Skin of body (tissue), 3 donors: ENCODE results near the gene TMEM14A. TPM values are rescaled to one million over a fixed set of nuclear protein-coding genes. Genes with fewer than 3 reads are reported as not detected.

Experiments used
- DNase-seq: peaks from one replicate; lab custom pipeline; 2025; lab: John Stamatoyannopoulos, UW
- small RNA-seq: library from RNA; depleted of rRNA; stranded (forward); fragments of <200 nt; gene quantifications from one replicate; pipeline ENCODE3, GENCODE V24; 2014; ENCODE audit warnings: low replicate concordance
- total RNA-seq: library from RNA; depleted of rRNA; stranded (reverse); fragments of >200 nt; gene quantifications from one replicate; pipeline ENCODE4 v1.2.3, GENCODE V29; 2014

Gene TMEM14A
- total RNA-seq, 1 donor from 2014 or later = 12.6 TPM

GRCh38 chr6:52733172-52733571, 62.3 kb downstream of the TMEM14A start:
- DNase-seq = no peak

GRCh38 chr6:52734072-52734471, 63.2 kb downstream of the TMEM14A start:
- DNase-seq = no peak

- no peak for DNase-seq
Measured at GRCh38 chr6:52735071-52735470, 64.2 kb downstream of the TMEM14A start.

- DNase-seq = no peak
Measured at GRCh38 chr6:52736145-52736544, 65.2 kb downstream of the TMEM14A start.

Small RNA genes lying within 50 kb of the gene (small RNA-seq; reads per million reads assigned to genes)
- gene AL109918.2 = not detected

Other genes with a start within 250 kb of the TMEM14A start
- gene TRAM2, start 94.1 kb upstream of the TMEM14A start, total RNA-seq = 16.8 TPM
- not detected for gene GSTA2, start 92.4 kb downstream of the TMEM14A start, total RNA-seq
- gene GSTA1, start 132.7 kb downstream of the TMEM14A start, total RNA-seq = not detected
- gene GSTA5, start 169.7 kb downstream of the TMEM14A start, total RNA-seq = not detected
- 0.39 TPM for gene GSTA3, start 238.6 kb downstream of the TMEM14A start, total RNA-seq